Measurements from ENCODE around the gene WASHC2C.

GRCh38 chr10:45817130-45817859 lies 90.2 kb downstream of the WASHC2C start:
- TF ChIP-seq, protein P1, sequence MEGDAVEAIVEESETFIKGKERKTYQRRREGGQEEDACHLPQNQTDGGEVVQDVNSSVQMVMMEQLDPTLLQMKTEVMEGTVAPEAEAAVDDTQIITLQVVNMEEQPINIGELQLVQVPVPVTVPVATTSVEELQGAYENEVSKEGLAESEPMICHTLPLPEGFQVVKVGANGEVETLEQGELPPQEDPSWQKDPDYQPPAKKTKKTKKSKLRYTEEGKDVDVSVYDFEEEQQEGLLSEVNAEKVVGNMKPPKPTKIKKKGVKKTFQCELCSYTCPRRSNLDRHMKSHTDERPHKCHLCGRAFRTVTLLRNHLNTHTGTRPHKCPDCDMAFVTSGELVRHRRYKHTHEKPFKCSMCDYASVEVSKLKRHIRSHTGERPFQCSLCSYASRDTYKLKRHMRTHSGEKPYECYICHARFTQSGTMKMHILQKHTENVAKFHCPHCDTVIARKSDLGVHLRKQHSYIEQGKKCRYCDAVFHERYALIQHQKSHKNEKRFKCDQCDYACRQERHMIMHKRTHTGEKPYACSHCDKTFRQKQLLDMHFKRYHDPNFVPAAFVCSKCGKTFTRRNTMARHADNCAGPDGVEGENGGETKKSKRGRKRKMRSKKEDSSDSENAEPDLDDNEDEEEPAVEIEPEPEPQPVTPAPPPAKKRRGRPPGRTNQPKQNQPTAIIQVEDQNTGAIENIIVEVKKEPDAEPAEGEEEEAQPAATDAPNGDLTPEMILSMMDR (IDR thresholded peaks at IDR 0.05): no peak
- TF ChIP-seq EP300 (IDR thresholded peaks at IDR 0.05) (no peak), POLR2A (IDR thresholded peaks at IDR 0.05) (no peak)

All from ovary (tissue), 3 donors.